NCI-H187 (cell line): ENCODE results near the gene LRRC71.
A peak's percentile ranks its signal among the peaks of the same experiment; 100 is the strongest.

Experiments
- DNase-seq, 2 experiments: peaks; one replicate each; lab custom pipeline; 2025; lab: John Stamatoyannopoulos, UW

Gene LRRC71

GRCh38 chr1:156947127-156947526, 26.7 kb downstream of the LRRC71 start:
- DNase-seq, result no peak

DNA sequence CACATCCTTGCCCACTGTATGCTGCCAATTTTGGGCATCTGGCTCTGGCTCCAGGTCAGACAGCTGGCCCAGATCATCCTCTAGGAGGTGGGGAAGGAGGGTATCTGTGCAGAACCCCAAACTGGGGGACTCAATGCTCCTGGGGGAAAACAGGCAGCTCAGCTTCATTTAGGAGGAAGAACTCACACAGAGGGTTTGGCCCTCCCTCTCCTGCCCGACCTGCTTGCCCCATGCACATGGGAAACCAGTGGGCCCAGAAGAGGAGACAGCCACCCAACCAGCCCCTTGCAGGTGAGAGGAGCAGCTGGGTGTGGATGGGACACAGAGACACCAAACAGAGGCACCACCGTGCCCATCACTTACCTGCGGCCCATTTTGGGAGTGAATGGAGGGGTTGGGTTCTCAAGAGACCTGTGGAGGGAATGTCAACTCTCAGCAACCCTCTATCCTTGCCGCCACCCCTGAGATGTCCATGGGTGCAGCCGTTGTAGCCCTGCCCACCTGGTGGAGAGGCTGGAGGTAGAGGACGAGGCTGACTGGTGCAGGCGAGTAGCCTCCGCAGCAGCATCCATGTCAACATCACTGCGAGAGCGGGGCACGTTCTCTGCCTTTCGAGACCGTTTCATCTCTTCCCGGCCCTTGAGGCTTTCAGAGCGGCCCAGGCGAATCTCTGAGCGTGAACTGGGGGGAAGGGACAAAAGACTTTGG, 27.5 kb downstream of the LRRC71 start:
- no peak for DNase-seq

DNA sequence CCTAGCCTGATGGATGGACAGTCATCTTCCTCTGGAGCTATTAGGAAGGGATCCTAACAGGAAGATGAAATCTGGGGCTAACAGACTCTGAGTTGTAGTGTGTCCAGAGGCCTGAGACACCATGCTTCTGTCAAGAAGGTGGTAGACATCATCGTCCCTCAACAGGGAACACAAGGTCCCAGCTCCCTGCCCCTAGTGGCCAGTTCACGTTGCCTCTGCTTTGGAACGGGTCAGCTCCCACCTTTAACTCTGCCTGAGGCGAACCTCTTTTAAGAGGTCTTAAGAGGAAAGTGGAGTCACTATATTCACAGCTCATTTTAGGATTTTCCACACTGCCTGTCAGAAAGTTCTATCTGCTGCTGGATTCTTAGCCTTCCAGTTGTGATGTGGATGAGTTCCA, 28.3 kb downstream of the LRRC71 start:
- no peak for DNase-seq

- DNase-seq, result no peak
Observed at GRCh38 chr1:156949127-156949526, 28.7 kb downstream of the LRRC71 start.

- no peak for DNase-seq
Observed at GRCh38 chr1:156951371-156951770, 30.9 kb downstream of the LRRC71 start.

GRCh38 chr1:156953571-156953970, 33.1 kb downstream of the LRRC71 start:
- no peak for DNase-seq

DNA sequence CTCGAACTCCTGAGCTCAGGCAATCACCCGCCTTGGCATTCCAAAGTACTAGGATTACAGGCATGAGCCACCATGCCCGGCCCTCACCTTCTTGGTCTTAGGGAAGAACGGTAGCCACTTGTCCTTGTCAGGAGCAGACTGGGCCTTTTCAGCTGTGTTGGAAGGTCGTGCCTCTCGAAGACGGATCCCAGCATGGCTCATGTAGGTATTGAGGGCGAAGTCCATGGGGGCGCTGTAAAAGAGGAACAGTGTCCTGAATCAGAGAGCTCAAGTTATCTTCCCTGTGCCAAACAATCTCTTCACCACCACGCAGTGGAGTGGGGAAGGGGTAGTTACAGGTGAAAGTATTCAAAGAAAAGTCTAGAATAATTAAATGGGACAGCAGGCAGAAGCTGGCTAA, 35.9 kb downstream of the LRRC71 start:
- DNase-seq, result no peak

- no peak for DNase-seq
Observed at GRCh38 chr1:156957634-156958033, 37.2 kb downstream of the LRRC71 start.

DNA sequence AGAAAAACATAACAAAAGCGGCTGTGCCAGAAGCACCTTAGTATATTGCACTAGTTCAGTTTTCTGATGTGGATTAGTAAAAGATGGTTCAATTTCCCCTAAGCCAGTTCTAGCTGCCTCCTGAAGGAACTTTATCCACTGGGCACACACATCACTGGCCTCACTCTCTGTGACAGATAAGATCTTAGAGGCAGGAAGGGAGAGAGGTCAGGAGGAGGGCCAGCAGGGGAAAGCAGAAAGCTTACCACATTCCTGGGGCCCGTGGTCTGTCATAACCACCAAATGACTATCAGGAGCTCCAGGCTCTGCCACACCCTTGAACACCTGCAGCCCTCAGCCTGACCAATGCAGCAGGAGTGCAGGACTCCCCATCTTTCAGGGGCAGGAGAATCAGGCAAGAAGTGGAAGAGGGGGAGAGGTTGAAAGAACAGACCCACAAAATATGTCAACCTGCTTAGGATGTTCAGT, 37.8 kb downstream of the LRRC71 start:
- DNase-seq, result no peak

DNA sequence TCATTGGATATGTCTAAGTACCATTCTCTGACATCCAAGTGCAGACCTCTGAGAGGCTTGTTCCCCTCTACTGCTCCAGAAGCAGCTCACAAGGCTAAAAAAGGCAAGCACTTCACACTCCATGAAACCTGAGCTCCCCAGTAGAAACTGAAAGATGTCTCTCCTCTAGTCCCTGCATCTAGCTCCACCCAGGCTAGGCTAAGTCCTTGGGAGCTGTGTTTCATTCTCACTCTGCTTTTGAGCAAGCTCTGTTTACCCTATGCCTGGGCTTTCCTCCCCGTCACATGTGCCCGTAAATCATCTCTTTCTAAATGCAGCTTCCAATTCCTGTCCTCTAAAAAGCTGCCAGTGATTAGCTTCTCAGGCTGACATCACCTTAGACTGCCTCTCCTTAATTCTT, 39.0 kb downstream of the LRRC71 start:
- DNase-seq, result peak; percentile 87 to 97

DNA sequence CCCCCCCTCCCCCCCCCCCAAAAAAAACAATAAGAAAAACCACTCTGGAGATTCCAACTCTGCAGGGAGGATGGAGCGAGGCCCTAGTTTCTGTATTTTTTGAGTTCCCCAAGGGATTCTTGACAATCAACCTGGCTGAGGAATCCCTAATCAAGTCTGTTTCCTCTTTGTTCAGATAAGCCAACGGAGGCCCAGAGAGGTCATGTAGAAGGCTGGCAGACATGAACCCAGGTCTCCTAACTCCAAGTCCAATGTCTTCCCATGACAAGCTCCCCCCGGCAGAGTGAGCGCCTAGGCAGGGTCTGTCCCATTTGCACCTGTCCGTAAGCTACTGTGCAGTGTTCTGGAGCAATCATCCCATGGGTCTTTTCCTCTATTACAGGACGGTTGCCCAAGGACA, 39.5 kb downstream of the LRRC71 start:
- no peak for DNase-seq

DNA sequence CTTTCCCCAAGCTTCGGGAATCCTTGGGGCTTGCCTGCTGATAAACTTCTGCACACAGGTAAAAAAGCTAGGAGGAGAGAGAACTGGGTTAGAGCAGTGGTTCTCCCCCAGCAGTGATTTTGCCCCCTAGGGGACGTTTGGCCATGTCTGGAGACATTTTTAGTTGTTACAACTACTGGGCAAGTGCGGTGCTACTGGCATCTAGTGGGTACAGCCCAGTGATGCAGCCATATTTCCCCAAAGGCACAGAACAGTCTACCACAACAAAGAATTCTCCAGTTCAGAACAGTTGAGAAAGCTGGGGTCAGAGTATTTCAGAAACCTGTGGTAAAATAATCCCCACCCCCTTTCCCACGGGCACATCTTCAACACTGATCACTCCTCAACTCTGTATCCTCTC, 41.3 kb downstream of the LRRC71 start:
- no peak for DNase-seq

- no peak for DNase-seq
Observed at GRCh38 chr1:156963621-156964020, 43.2 kb downstream of the LRRC71 start.

GRCh38 chr1:156964441-156964840, 44.0 kb downstream of the LRRC71 start:
- DNase-seq, result no peak

DNA sequence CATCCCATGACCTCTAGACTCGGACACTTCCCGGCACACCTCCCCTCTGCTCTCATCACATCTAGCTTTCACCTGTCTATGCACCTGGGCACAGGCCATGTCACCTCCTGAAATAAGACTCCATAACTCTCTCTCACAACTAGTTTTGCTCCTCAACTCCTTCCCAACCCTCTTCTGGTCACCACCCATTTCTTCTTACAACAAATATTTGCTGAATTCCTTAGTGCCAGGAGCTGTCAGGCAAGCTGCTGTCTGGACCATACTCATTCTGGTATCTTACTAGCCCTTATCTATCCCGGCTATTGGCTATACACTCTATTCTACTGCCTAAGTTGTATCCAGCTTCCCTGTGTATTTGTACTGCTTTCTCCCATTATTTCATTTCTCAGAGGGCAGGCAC, 49.1 kb downstream of the LRRC71 start:
- no peak for DNase-seq

- no peak for DNase-seq
Observed at GRCh38 chr1:156970017-156970416, 49.6 kb downstream of the LRRC71 start.

GRCh38 chr1:156973417-156973816, 53.0 kb downstream of the LRRC71 start:
- DNase-seq, result no peak

GRCh38 chr1:156975084-156975483, 54.7 kb downstream of the LRRC71 start:
- DNase-seq, result no peak

DNA sequence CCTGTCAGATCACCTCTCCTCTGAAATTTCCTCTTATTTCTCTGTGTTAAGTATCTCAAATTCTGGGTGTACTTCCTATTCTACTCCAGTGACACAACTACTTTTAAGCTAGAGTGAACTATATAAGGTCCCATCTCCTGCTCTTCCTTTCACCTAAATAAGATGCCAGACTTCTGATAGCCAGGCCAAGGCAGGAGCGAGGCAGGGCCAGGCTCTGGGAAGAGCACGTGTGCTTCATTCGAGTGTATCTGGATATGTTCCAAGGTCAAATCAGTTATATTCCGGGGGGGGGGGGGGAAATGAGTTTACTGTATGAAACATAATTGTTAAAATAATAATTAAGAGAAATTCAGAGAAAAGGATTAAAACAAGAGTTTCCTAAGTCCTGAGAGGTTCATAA, 60.1 kb downstream of the LRRC71 start:
- DNase-seq, result no peak
